Loucy (cell line): Measurements from ENCODE around the gene F12.

Experiments used
- EZH2phosphoT487 ChIP-seq: fragments of 200-600 bp; IDR thresholded peaks from 2 replicates; pipeline ENCODE4 v1.6.1; 2018; ENCODE audit warnings: antibody characterized with exemption, mild to moderate bottlenecking, moderate library complexity, borderline replicate concordance
- TF ChIP-seq, protein P1 (sequence below): fragments of 200-600 bp; sonication (generic); conservative IDR thresholded peaks from 2 replicates; pipeline ENCODE4 v1.5.1; 2014; ENCODE audit warnings: mild to moderate bottlenecking, antibody characterized with exemption, low read length

DNA sequence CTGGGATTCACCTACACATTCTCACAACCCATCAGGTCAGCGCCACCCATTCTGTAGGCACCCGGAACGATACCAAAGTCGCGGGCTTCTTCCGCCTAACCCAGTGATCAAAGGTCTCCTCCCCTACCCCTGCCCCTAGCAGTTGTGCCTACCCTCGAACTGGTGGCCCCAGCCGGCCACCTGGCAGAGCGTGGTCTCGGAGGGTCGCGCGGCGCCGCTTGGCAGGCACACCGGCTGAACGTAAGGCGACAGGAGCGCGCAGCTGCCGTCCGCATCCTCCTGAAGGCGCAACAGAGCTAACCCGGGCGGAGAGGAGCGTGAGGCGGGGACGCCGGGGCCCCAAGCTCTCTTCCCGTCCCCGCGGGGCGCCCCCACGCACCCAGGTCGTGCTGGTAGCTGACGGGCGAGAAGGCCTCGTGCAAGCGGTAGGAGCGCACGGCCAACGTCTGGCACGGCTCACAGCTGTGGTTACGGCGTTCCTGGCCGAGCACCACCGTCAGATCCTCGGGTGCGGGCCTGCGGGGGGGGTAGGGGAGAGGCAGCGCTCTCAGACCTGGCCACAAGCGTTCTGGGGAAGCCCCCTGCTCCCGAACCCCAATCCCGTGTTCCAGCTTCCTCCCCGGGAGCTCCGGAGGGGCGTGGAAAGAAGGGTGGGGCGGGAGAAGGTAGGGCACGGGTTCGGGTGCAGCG, 6.1 kb downstream of the F12 start:
- TF ChIP-seq, protein P1, sequence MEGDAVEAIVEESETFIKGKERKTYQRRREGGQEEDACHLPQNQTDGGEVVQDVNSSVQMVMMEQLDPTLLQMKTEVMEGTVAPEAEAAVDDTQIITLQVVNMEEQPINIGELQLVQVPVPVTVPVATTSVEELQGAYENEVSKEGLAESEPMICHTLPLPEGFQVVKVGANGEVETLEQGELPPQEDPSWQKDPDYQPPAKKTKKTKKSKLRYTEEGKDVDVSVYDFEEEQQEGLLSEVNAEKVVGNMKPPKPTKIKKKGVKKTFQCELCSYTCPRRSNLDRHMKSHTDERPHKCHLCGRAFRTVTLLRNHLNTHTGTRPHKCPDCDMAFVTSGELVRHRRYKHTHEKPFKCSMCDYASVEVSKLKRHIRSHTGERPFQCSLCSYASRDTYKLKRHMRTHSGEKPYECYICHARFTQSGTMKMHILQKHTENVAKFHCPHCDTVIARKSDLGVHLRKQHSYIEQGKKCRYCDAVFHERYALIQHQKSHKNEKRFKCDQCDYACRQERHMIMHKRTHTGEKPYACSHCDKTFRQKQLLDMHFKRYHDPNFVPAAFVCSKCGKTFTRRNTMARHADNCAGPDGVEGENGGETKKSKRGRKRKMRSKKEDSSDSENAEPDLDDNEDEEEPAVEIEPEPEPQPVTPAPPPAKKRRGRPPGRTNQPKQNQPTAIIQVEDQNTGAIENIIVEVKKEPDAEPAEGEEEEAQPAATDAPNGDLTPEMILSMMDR: no peak
- TF ChIP-seq EZH2phosphoT487: no peak
